Colon (tissue), 2 donors: ENCODE results near the gene AMOT.
A peak's percentile ranks its signal among the peaks of the same experiment; 100 is the strongest.

Source experiments
- FAIRE-seq: peaks from 2 replicates; lab custom pipeline; 2012; peaks lifted over from hg19 to GRCh38; lab: Jason Lieb, UNC
- donor health status: control.
- donor health status: control.

Gene AMOT

DNA sequence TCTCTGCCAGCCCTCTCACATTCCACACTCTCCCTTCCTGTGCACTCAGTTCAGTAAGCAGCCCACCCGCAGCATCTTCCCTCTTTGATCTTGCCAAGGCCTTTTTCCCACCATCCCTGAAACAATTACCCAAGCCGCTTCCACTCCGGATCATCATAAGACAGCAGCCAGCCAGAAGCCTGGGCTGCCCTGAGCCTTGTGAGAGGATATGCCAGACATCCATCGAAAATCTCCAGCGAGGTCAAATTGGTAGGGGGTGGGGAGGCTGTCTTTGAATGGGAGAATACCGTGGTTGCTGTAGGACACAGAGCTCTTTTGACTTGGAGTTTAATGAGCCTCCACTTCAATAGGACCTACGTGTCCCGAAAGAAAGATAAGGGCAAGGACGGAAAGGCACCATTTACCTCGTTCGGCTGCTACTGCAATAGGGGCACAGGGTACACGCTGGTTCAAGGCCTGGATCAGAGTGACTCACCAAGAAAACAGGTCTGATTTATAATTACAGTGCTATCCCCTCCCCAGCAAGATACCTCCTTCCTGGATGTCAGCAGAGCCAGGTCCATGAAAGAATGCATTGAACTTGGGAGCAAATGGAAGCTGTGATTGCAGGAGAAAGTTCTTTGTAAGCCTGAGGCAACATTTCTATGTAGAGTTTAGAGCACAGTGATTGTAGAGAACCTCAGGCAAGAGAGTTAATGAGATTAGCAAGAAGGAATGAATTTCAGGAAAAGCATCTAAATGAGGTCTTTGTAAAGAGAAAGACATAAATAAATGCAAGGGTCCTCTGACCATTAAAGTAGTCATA lies 39.5 kb downstream of the AMOT start:
- FAIRE-seq, result no peak

DNA sequence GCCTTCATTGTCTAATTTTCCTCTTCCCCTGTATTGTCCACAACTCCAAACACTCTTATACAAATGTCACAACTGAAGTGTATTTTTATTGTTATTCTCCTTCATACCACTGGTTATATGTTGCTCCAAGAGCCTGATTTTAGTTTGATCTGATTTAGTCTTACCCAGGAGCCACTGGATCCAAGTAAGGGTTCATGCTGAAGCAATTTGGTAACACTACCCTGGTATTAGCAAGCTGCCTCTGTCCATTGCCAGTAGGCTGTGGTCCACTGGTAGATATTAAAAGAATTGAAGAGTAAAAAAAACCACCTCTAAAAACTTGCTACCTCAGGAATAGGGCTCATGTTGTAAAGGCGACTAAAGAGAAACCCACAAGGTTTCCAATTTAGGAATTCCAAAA lies 41.2 kb downstream of the AMOT start:
- FAIRE-seq, result no peak

DNA sequence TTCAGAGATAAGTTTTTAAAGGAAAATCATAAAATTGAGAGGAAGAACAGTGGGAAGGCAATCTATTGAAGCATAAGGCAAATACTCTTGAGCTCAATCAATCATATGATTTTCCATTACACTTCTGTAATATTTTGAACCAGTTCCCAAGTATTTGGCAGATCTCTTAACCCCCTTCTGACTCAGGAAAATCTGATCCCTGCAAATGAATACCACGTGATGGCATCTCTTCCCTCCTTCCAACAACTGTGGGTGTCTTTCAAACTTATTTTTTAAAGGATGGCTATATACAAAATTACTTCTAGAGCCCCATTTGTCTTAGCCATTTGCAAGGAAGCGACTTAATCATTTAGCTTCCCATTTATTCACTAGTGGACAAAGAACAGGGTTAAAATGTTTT lies 41.9 kb downstream of the AMOT start:
- FAIRE-seq, result no peak

DNA sequence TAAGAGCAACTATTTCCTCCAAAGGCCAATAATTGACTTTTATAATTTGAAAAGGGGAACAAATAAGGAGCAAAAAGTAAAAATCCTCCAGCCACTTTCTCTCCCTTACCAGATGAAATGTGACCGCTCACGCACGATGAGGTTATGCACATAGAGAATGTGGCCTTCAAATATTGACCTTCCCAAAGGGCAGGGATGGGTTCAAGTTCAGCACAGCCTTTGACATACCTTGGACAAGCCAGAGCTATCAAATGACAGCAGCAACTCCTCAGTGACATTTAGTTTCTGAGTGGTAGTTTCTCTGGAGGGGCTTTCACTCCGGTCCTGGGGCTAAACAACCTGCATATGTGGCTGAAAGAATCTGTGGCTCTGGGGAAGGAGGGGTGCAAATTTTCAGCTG lies 50.7 kb downstream of the AMOT start:
- no peak for FAIRE-seq

DNA sequence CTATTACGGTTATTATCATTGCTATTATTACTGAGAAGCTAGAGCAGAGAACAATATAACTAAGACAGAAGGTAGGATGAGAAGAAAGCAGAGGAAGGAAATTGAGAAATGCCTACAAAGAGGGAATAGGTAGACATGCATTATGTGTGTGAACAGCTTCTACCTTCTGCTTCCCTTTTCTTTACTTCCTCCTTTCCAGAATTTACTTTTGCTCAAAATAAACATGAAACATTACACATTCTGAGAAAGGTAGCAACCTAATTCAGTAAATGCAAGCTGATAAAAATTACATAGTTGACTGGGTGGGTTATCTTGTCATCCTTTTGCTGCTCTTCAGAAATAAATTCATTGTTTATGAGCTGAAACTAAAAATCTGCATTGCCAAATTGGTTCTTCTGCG lies 54.6 kb downstream of the AMOT start:
- FAIRE-seq, result peak; percentile 21

DNA sequence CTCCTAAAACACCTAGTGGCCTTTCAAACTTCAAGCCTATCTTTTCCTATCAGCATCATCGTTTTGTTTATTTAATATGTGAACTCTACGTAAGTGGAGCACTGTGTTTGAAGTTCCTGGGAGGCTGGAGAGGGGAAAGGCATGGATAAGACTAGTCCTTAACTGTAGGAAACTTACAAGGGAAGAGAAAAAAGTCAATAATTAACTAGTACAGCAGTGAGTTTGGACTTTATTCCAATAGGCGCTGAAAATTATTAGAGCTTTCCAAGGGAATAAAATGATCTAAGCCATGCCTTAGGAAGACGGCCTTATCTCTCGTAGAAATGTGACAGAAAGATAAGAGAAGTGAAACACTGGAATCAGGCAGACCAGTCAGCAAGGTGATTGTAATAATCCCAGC lies 55.3 kb downstream of the AMOT start:
- FAIRE-seq, result peak; percentile 64

DNA sequence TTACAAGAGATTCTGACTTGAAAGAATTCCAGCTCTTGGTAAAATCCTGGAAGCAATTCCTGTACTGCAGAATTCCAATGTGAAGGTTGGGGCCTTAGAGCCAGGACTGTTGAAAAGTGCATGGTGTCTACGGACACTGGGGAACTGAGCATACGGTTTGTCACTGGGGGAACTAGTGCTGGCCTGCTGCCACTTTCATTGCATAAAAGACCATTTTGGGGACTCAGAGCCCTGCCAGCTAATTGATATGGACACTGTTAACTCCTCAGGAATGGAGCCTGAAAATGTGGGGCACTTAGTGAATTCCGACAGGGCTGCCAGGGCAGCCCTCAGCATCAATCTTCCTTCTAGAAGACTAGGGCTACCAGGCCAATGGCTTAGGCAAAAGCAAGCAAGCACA lies 55.9 kb downstream of the AMOT start:
- FAIRE-seq, result no peak

DNA sequence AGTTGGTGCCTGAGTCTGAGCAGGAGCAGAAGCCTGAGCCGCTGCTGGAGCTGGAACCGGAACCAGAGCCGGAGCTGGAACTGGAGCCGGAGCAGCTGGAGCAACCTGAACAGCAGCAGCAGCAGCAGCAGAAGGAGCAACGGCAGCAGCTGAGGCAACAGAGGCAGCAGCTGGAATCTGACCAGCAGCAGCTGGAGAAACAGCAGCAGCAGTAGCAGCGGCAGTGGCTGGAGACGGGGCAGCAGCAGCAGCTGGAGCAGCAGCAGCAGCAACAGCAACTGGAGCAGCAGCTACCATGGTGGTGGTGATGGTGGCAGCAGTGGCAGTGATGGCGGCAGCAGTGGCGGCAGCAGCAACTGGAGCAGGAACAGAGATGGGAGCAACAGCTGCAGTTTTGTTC lies 61.5 kb downstream of the AMOT start:
- no peak for FAIRE-seq

DNA sequence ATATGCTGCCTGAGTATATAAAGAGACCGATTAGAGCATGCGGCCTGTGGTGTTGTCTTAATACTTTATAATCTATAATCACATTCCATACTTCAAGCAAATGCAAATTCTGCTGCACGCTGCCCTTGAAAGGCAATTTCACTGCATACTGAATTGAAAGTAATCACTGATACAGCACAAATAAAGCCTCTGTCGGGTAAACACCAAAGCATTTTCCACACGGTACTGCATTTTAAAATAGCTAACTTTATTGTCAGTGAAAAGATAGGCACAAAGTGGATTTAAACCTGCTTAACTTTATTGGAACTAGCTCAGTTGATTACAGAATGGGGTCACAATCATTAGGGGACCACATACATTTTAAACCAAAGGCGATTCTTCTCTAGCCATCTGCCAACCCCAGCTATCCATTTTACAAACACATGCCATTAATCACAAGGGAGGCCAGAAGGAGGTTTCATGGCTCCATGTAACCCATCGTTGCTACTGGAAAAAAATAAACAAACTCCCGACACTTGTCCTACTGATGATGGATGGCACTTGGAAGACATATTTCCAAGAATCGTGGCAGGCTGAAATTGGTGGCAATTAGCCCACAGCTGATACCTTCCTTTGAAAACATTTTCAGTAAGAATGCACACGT lies 65.9 kb downstream of the AMOT start:
- FAIRE-seq, result no peak

DNA sequence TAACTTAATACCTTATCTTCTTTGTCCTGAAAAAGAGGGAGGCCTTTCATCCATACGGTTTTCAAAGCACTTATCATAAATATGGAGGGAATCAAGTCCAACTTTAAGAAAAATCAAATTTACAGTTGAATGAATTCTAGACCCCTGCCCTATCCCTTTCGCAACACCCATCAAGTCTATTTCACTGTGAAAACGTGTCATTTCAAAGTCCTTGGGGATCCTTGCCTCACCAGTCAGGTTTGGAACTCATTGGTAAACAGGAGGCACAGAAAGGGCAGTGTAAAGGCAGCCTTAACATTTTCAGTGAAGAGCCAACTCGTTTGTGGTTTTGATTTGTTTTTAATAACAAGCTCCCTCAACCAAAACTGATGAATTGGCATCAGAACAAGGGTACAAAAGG lies 66.5 kb downstream of the AMOT start:
- FAIRE-seq, result no peak

DNA sequence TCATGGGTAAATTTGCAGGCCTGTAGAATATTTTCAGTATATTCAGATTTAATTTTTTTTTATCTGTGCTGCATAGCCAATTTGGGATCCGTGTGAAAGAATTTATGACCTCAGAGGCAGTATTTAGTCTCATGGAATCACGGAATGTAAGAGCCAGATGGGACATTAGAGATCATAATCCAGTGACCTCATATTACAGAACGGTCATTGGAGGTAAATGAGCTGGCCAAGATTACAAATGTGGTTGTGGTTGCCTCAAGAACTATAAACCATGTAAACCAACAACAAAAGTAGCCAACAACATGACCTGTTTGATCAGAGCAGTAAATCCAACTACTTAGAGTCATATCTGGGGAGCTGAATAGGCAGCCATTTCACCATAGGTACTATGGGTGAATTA lies 71.6 kb downstream of the AMOT start:
- FAIRE-seq, result no peak

DNA sequence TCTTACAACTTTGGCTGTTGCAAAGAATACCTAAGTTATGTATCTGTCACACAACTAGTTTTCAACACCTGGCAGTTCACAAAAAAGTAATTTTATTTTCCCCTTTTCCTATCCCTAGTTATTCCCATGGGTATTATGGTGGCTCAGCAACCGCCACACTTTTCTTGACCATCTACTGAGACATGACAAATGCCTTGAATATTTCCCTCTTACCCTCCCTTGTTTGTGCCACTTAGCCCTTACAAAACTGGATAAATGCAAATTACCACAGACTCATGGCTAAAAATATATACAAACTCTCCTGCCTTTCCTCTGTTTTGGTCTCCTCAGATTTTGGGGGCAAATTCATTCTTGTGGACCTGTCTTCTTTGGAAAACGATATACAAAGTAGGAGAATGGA lies 72.1 kb downstream of the AMOT start:
- no peak for FAIRE-seq

DNA sequence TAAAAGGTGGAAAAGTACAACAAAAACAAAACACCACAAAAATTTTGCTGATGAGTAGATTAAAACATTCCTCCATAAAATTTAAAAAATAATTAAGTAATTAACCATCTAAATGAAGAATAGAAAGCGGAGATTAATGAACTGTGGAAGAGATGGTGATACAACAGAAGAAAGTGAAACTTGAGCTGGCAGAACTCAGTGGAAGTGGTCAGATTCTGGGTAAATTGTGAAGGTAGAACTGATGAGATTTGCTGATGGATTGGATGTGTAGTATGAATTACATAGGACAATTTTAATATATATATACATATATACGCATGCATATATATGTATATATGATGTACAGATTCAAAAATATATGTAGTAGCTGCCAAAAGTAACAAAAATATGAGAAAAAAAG lies 73.9 kb downstream of the AMOT start:
- FAIRE-seq, result no peak

DNA sequence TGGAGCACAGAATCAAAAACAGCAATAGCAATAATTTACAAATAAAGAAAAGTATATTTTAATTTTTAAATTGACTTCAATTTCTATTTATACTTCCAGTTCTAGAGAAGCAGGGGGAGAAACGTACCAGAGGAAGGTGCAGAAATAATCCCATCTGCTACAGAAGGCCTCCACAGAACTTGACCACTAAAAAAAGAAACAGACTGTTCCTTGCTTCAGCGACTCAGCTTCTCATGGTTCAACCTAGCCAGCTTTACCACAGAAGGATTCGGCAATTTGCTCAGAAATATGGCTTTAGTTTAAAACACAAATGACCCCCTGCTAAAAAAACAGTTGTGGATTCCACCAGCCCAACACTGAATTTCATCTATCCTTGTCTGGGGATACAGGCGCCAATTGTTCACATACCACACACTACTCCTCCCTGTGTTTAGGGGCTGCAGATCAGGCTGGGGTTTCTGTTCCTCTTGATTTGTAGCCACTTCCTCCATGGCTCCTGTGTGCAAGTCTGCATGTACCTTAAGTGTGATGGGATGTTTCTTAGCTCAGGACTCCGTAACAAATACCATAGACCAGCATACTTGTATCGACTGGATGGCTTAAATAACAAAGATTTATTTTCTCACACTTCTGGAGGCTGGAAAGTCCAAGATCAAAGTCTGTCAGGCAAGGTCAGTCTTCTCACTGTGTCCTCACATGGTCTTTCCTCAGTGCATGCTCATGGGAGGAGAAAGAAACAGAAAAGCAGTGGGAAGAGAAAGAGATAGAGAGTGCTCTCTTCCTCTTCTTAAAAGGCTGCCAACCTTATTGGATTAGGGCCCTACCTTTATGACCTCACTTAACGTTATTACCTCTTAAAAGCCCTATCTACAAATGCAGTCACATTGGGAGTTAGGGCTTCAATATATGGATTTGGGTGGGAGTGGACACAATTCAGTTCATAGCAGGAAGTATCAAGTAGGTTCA lies 79.1 kb downstream of the AMOT start:
- no peak for FAIRE-seq

DNA sequence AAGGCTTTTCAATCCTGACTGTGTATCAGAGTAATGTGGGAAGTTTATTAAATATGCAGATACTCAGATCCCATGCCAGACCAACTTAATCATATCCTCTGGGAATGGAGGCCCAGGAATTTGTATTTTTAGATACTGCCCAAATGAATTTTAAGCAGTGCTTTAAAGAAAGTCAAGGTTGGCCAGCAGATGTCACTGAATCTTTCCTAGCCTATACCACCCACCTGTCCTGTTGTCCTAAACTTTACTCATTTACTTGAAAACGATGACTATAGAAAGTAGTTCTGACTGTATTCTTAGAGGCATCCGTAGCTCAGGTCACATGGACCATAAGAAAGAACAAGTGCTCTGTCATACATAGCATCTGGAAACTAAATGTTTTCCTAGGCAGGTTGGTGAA lies 79.9 kb downstream of the AMOT start:
- FAIRE-seq, result no peak

DNA sequence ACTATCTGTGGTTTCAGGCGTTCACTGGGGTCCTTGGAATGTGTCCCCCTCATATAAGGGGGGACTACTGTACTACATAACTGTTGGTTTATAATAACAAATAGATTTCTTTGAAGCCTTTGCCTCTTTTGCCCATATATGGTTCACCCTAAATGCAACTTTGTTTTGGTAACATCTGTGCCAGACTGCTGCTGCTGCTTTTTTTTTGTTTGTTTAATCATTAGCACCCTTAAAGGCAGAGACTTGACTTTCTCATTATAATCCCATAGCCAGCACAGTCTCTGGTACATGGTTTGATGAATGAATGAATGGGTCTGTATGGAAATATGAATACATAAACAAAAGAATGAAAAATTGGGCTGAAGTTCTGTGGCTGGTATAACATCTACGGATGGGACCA lies 80.7 kb downstream of the AMOT start:
- no peak for FAIRE-seq

DNA sequence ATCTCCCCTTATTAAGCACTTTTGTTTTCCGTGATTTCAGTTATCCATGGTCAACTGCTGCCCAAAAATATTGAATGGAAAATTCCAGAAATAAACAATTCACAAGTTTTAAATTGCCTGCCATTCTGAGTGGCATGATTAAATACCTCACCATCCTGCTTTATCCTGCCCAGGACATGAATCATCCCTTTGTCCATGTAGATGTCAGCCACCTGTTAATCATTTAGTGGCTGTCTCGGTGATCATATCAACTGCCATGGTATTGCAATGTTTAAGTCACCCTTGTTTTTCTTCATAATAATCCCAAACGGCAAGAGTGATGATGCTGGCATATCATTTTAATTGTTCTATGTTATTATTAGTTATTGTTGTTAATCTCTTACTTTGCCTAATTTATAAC lies 81.1 kb downstream of the AMOT start:
- no peak for FAIRE-seq

DNA sequence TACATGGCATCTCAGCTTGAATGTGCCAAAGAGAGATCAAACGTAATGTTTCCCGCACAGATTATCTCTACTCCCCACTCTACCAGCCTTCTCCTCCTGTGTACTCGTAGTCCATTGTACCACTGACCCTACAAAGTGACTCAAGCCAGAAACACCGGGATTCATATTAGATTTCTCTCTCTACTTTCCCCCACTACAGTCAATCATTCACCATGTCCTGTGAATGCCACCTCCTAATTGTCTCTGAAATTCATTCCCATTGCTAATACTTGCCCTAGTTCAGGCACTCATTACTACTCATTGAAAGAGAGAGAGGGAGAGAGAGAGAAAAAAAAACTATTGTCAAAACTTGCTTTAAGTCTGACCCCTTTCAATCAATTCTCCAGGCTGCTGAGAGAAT lies 82.7 kb downstream of the AMOT start:
- FAIRE-seq, result no peak

DNA sequence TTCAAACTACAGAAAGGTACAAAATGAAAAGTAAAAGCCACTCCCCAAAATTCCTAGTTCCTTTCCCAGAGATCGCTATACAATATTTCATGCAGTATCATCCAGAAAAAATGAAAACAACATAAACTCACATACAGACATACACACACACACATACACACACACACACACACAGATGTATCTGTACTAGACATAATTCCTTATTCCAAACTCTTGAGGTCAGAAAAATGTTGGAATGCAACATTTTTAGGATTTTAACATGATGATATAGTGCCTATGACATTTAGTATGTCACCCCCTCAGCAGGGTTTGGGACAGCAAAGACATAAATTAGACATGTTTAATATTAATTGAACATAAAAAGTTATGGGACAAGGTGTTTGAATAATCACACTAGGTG lies 87.5 kb downstream of the AMOT start:
- peak; percentile 55 for FAIRE-seq

DNA sequence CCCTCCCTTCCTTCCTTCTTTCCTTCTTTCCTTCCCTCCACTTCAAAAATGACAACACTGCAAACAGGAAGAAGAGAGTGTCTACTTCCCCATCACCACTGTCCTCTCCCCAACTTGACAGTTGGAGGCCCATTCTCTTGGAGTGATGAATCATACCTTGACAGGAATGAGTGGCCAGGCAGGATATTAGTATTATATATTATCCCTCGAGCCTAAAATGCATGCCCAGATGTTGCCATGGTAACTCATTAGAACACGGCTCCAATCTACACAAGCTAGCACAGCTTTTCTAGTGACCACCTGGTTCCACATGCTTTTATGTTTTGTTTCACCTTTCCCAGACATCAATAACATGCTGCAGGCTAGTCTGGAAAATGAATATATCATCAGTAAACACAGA lies 89.6 kb downstream of the AMOT start:
- FAIRE-seq, result no peak

DNA sequence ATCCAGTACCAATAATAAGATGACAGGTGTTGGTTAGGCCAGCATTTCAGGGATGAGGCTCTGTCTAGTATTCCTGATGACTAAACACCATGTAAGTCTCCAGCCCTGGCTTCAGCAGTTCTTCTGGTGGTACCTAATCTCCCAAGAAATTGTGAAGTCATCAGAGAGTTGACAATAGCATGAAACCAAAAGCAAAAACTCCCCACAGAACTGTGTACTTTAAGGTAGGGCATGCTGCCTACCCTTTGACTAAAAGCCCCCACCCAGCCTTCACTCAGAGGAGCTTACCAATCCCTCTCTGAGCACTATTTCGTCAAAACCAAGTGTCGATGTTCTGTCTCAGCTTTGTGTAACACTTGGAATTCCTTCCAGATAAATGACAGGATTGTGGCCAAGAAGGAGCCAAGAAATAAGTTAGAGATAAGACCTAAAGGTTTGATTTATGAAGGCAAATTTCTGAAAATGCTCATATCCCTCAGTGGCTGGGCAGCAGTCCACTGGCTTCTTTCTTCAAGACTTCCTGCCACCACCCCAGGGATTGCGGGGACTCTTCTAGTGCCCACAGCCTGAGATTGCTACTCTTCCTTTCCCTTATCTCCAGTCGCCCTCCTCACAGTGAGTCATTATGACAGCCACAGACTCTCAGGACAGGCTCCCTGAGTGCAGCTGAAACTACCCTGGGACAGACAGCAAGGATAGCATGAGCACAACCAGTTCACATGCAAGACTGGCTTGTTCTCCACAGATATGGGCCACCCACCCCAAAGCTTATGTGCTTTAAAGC lies 93.6 kb downstream of the AMOT start:
- FAIRE-seq, result no peak

DNA sequence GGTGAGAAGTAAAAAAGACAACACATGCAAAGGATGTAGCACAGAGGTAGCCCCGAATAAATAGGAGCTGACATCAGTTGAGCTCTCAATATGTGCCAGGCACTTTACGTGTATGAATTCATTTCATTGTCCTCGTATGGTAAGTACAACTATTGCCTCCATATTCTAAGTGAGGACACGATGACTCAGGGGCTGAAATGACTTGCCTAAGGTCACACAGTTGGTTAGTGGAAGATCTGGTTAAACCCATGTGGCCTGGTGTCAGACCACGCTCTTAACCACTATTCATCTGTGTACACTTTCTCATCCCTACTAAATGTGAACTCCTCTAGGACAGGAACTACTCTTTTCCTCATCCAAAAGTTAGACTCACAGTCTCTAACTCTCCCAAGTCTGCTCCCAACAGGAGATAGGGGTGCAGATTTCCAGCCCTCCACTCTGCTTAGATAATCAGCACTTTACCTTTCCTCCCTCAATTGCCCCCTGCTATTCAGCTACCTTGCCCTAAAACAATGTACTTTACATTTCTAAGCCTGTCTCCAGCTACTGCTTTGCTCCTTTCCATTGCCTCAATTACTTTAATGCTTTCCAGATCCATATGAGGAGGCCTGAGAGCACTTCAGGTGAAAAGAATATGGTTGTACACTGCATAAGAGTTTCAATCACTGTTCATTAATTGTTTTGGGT lies 102.1 kb downstream of the AMOT start:
- no peak for FAIRE-seq
